NCI-H446 treated with DMSO at 0.1 percent for 48 hours (cell line): Measurements from ENCODE around the gene FAM210B.
"Not testable (repeated sequence)": the region's sequence is repeated elsewhere in the genome, so short reads cannot be mapped to it uniquely, and the experiment has no call there.

ENCODE experiments used
- DNase-seq: peaks from one replicate; lab custom pipeline; 2025; lab: John Stamatoyannopoulos, UW

The FAM210B gene

GRCh38 chr20:56358600-56359211 lies at the start of gene FAM210B:
FAM210B (plus strand) TSS chr20:56358974; CDS start chr20:56359006, 32 bp downstream.
- DNase-seq: peak; percentile 75

GRCh38 chr20:56316051-56316450 lies 42.7 kb upstream of the FAM210B start:
- DNase-seq: no peak

- DNase-seq: no peak
Measured at GRCh38 chr20:56316483-56316882, 42.3 kb upstream of the FAM210B start.

GRCh38 chr20:56322681-56323080 lies 36.1 kb upstream of the FAM210B start:
- DNase-seq: no peak

DNA sequence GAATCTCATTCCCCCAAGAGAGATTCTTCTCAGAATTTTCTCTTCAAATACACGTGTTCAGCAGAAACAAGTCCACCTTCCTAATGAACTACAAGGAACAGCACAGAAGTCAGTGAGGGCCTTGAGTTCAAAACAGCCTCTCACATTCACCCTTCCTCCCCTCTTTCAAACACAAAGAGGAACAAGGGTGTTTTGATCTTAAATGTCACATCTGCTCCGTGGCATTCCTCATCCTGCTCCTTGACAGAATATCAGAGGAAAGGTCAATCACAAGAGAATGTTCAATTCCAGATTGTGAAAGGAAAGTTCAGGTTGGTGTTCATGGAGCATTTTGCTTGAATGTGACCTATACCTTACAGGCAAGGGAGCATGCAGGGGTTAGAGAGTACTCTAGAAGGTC lies 35.6 kb upstream of the FAM210B start:
- DNase-seq: no peak

DNA sequence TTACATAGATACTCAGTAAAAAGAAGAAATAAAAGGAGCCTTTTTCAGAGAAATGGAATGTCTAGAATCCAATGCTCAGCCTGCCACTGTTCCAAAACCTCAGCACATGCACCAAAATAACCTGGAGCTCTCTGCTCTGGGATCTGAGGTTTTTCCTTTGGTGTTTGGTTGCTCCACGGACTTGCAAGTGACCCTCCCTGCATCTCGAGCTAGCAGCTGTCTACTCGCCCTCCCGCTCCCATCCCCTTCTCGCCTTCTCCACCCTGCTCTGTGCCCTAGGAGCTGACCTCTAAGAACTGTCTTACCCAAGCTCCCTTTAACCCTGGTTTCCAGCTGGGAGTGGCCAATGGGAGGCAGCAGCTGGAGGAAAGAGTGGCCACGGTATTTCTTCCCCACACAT lies 35.1 kb upstream of the FAM210B start:
- no peak for DNase-seq

DNA sequence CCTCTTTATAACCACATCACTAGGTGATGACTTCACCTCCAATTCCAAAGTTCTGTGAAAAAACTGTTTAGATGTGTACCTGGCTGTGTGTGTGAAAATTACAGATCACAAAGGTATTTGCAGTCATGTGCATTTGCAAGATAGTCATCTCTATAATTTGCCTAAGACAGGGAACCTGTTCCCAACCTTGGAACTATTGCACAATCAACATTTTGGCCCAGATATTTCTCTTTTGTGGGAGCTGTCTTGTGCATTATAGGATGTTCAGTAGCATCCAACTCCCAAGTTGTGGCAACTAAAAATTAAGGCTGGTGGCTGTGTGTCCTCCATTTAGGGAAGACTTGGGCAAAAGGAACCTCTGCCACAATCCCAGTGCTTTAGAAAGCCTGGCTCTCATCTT lies 34.0 kb upstream of the FAM210B start:
- no peak for DNase-seq

DNA sequence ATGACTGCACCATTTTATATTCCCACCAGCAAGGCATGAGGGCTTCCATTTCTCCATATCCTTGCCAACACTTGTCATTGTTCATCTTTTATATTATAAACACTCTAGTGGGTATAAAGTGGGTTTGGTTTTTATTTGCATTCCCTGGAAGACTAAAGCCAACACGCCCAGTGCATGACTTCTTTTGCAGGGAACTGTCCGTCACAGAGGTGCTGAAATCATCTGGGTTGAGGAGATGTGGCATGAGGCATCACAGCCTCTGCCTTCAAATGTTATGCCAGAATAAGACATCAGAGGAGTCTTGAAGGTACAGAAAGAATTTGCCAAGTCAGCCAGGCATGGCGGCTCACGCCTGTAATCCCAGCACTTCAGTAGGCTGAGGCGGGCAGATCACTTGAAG lies 29.9 kb upstream of the FAM210B start:
- DNase-seq: no peak

- not testable (repeated sequence) for DNase-seq
Measured at GRCh38 chr20:56336709-56337108, 22.1 kb upstream of the FAM210B start.

GRCh38 chr20:56342783-56343182 lies 16.0 kb upstream of the FAM210B start:
- DNase-seq: no peak

DNA sequence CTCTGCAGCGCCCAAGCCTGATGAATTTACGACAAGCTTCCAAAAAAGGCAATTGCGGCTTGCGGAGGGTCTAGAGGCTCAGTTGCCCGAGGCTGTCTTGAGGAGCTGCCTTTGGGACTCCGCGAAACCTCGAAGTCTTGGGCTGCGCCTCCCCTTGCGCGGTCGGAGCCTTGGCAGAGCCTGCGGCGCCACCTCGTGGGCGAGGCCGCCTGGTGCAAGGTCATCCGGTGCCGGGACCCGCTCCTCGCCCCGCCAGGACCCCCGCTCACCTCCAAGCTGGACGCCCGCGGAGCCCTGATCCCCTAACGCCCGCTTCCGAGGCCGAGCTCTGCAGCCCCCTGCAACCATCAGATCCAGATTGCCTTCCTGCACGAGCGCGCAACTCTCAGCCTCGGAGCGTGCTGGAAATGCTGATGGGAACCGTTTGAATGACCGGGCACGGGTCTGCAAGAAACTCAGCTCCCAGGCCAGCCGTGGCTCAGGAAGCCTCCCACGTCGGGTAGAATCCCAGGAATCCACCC lies 14.9 kb upstream of the FAM210B start:
- DNase-seq: no peak

DNA sequence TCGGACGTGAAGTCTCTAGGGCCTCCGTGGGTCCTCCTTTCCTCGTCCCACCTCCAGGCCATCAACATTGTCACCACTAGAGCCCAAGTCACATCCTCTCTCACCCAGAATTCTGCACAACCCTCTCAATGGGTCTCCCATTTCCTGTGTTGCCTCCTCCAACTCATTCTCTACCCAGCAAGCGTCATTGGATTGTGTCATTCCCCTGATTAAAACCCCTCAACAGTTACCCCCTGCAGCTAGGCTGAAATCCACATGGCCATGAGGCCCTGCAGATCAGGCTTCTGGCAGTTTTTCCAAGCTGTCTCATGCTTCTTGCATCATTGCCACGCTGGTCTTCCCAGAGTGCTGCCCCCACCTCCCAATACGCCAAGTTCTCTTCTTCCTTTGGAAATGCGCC lies 12.9 kb upstream of the FAM210B start:
- no peak for DNase-seq

DNA sequence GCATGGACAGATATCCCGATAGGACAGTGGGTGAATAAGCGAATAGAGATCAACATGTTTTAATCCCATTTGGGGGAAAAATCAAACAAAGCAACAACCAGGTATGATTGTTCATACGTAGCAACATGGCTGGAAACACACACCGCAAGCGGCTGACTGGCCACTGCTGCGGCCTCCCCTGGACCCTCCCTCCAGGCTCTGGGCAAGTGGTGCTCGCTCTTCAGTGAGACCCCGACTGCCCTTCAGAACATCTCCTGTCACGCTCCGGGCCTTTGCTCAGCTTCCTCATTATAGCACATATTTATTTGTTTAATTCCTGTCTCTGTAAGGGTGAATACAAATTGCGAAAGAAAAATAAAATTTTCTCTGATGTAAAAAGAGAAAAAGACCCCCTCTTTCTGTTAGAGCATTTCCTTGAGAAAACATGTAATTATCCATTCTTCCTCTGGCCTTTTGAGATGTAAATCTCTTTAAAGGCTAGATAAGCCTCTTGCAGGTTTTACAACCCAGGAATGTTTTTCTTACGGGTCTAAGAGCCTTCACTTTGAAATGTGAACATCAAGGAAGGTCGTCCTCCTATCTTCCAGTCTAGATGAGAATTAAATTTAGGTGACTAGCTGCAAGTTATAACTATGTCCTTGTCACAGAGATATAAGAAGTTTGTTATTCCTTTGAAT lies 11.0 kb upstream of the FAM210B start:
- DNase-seq: no peak

DNA sequence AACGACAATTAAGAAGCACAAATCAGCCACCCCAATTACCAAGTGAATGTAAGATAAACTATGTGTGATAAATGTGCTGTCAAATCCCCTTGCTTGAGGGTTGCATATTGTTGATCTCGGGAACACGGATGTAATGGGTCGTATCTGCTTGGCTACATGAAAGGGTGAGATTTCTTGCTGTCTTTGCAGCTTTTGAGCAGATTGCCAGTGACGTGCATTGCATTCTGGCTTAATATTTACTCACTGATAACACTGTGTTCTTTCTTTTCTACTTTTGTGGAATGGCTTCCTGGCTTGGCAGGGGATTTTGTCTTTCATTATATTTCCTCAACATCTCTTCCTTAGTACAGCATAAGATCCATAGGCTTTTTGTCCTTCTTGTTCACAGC lies 10.5 kb upstream of the FAM210B start:
- DNase-seq: no peak

- no peak for DNase-seq
Measured at GRCh38 chr20:56348746-56349145, 10.0 kb upstream of the FAM210B start.

DNA sequence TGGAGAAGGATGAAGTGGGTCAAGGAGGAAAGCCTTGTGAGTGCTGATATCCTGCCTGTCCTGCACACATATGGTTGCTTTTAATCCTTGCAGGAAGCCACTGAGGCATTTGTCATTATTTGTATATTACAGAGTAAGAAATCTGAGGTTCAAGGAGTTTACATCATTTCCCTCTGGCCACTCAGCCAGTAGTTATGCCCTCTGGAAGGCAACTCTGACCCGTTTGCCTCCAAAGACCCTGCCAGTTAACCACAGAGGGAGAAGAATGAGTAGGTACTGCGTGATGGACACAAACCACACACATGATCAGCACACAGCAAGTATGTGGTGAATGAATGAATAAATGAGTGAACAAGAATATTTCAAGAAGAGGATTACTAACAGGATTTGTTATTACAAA lies 7.9 kb upstream of the FAM210B start:
- no peak for DNase-seq

DNA sequence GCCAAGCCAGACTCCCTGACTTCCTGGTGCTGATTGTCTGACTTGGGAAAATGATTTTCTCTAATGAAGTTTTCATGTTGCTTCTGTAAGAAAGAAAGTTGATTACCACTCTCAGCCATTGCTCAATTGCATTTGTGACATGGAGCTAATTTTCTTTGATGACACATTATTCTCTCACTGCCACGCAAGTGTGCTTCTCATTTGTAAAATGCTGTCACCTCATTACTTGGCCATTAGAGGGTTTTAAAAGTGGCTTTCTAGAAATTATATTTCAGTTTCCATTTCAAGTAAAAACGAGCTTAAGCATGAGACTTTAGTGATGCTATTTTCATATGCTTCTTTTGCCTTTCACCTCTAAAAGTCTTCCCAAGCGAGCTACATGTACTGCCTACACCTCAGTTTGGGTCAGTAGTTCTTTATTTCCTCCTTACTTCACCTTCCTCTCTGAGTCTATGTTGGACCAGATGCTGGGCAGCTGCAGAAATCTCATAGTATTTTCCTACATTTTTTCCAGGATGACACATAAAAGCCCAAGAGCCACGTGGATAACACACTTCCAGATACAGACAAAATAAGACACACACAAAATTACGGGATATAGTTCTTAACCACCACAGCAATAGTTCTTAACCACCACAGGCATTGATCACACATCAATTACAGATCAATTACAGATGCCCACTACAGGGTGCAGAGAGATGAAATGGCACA lies 6.3 kb upstream of the FAM210B start:
- DNase-seq: no peak

- no peak for DNase-seq
Measured at GRCh38 chr20:56353356-56353755, 5.4 kb upstream of the FAM210B start.

DNA sequence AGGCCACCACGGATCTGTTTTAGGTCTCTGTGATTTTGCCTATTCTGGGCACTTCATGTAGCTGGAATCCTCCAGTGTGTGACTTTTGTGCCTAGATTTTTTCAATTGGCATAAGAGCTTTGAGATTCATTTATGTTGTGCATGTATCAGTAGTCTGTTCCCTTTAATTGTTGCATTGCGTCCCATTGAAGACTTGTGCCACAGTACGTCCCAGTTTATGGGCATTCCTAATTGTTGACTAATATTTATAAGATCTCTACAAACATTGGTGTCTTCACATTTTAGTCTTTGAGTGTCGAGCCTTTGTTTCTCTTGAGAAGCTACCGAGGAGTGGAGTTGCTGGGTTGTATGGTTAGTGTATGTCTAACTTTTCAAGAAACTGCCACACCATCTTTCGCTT lies 704 bp upstream of the FAM210B start:
- DNase-seq: no peak

GRCh38 chr20:56359212-56360132 lies 698 bp downstream of the FAM210B start:
- peak; percentile 16 for DNase-seq

- DNase-seq: no peak
Measured at GRCh38 chr20:56360133-56360907, 1.5 kb downstream of the FAM210B start.

- DNase-seq: no peak
Measured at GRCh38 chr20:56360908-56361205, 2.1 kb downstream of the FAM210B start.
